Brain microvascular endothelial cell (primary cell): Measurements from ENCODE around the gene IKZF1.

ENCODE experiments used
- DNase-seq: peaks from one replicate; pipeline ENCODE4 v3.0.0-alpha.2; 2020
- H3K27ac ChIP-seq: fragments of 250-450 bp; sonication (Bioruptor Pico); 2 replicates; pipeline ENCODE4 v1.5.1; 2020; ENCODE audit warnings: mild to moderate bottlenecking, moderate library complexity
- H3K27me3 ChIP-seq: fragments of 250-450 bp; sonication (Bioruptor Pico); replicated peaks from 2 replicates; pipeline ENCODE4 v1.5.1; 2020; ENCODE audit warnings: mild to moderate bottlenecking
- H3K36me3 ChIP-seq: fragments of 250-450 bp; sonication (Bioruptor Pico); replicated peaks from 2 replicates; pipeline ENCODE4 v1.5.1; 2020; ENCODE audit warnings: mild to moderate bottlenecking
- H3K4me3 ChIP-seq: 2 replicates; pipeline ENCODE4 v1.5.1; 2011; ENCODE audit warnings: low read depth, mild to moderate bottlenecking, control low read depth, low read length, moderate library complexity
- in situ Hi-C: cut with HindIII; loops from 2 replicates; pipeline ENCODE4 v1.10.0; 2017; ENCODE audit warnings: low sequenced_read_pairs, low pct_ligation_motif_present
- TF ChIP-seq, protein P1 (sequence below): IDR thresholded peaks from 2 replicates; pipeline ENCODE4 v1.5.1; 2011; ENCODE audit warnings: low read depth, mild to moderate bottlenecking, moderate library complexity, low read length, control low read depth, inconsistent platforms; ENCODE audit errors: missing control alignments

The IKZF1 gene

GRCh38 chr7:50371551-50372021 is 67.1 kb downstream of the IKZF1 start:
- TF ChIP-seq, protein P1, sequence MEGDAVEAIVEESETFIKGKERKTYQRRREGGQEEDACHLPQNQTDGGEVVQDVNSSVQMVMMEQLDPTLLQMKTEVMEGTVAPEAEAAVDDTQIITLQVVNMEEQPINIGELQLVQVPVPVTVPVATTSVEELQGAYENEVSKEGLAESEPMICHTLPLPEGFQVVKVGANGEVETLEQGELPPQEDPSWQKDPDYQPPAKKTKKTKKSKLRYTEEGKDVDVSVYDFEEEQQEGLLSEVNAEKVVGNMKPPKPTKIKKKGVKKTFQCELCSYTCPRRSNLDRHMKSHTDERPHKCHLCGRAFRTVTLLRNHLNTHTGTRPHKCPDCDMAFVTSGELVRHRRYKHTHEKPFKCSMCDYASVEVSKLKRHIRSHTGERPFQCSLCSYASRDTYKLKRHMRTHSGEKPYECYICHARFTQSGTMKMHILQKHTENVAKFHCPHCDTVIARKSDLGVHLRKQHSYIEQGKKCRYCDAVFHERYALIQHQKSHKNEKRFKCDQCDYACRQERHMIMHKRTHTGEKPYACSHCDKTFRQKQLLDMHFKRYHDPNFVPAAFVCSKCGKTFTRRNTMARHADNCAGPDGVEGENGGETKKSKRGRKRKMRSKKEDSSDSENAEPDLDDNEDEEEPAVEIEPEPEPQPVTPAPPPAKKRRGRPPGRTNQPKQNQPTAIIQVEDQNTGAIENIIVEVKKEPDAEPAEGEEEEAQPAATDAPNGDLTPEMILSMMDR = no peak
- DNase-seq = no peak
- H3K36me3 ChIP-seq = no peaks in the 10 kb centered on the region
- H3K4me3 ChIP-seq = no peak overlapping the region
- H3K27ac ChIP-seq = no peak overlapping the region
- H3K27me3 ChIP-seq = no peaks in the 10 kb centered on the region
- in situ Hi-C loops = no loop called here

DNA sequence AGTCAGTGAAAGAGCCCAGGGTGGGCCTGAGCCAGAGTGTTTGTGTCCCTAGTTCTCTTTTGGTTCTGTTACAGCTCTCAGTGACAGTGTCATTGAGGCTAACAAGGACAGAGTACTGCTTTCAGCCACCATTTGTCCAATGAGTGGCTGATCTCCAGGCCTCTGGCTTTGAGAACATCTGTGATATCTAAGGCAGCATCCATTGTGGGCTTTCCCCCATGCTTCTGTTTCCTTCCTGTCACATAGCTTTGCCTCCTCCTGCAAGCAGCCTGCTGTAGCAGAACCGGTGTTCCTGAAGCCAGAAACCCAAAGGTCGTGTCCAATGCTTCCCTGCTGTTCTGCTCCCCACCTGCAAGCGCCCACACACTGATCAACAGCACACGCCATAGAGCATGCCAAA is 68.4 kb downstream of the IKZF1 start:
- H3K4me3 ChIP-seq = no peak overlapping the region
- H3K27ac ChIP-seq = no peak overlapping the region
- in situ Hi-C loops = no loop called here
- no peaks in the 10 kb centered on the region for H3K27me3 ChIP-seq
- TF ChIP-seq, protein P1 = no peak
- no peaks in the 10 kb centered on the region for H3K36me3 ChIP-seq
- no peak for DNase-seq

DNA sequence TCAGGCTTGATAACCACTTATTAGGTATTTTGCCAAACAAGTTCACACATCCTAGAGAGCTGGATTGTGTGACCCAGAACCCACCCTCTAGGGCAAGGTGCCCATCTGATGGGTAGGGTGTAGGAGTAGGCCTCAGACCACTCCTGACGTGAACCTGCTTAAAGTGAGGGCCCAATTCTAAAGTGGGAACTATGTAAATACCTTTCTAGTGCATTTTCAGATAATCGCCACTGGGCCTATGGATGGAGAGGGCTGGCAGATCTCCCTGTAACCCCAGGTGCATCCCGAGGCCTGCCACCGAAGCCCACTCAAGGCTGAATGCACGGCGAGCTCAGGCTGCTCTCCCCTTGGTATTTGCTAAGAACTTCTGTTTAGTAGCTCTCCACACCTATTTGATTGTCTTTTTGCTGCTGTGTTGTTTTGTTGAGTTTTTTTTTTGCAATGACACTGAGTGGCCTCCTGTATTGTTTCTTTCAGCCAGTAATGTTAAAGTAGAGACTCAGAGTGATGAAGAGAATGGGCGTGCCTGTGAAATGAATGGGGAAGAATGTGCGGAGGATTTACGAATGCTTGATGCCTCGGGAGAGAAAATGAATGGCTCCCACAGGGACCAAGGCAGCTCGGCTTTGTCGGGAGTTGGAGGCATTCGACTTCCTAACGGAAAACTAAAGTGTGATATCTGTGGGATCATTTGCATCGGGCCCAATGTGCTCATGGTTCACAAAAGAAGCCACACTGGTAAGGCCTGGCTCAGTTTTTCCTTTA is 71.7 kb downstream of the IKZF1 start:
- Histone ChIP-seq H3K27me3 (no peaks in the 10 kb centered on the region), H3K27ac (no peak overlapping the region), H3K36me3 (no peaks in the 10 kb centered on the region), H3K4me3 (no peak overlapping the region)
- TF ChIP-seq, protein P1 = no peak
- no peak for DNase-seq
- in situ Hi-C loops = no loop called here

GRCh38 chr7:50377356-50377755 is 72.8 kb downstream of the IKZF1 start:
- no peak overlapping the region for H3K4me3 ChIP-seq
- no peaks in the 10 kb centered on the region for H3K36me3 ChIP-seq
- H3K27me3 ChIP-seq = no peaks in the 10 kb centered on the region
- H3K27ac ChIP-seq = no peak overlapping the region
- in situ Hi-C loops = no loop called here
- TF ChIP-seq, protein P1 = no peak
- no peak for DNase-seq

DNA sequence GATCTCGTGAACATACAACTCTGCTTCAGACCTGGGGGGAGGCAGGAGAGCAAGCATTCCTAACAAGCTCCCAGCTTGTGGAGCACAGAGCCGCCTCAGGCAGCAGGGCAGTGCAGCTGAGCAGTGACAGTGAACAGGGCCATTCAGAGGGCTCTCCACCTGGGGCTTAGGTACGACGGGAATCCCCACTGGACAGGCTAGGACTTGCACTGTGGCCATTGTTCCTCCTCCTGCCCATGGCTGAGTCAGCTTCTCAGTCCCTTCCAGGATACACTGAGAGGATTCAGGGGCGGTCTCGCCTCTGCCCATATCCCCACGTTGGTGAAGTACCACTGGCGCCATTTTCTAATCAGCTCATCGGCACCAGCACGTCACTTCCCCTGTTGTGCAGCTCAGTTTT is 74.6 kb downstream of the IKZF1 start:
- Histone ChIP-seq H3K36me3 (no peaks in the 10 kb centered on the region), H3K27me3 (no peaks in the 10 kb centered on the region), H3K27ac (no peak overlapping the region), H3K4me3 (no peak overlapping the region)
- TF ChIP-seq, protein P1 = no peak
- in situ Hi-C loops = no loop called here
- no peak for DNase-seq

DNA sequence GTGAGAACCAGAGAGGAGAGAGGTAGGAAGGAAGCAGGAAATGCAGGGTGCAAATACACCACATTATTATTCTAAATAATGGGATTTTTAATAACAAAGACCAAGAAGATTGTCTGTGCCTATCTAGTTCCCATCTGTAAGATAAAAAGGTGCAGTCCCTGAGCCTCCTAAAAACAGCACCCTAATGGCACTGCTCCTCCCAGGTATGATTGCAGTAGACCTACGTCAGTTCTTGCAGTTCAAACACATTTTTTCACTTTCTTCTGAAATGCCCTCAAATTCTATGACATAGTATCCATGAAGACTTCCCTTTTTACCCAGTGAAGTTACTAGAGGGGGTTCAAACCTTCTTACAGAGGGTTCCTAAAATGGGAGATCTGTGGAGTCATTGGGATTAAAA is 75.0 kb downstream of the IKZF1 start:
- H3K36me3 ChIP-seq = no peaks in the 10 kb centered on the region
- TF ChIP-seq, protein P1 = no peak
- no peak for DNase-seq
- no peak overlapping the region for H3K27ac ChIP-seq
- in situ Hi-C loops = no loop called here
- H3K27me3 ChIP-seq = no peaks in the 10 kb centered on the region
- H3K4me3 ChIP-seq = no peak overlapping the region
